B cell (primary cell): ENCODE measurements around the gene MRPS2. TPM values are rescaled to one million over a fixed set of nuclear protein-coding genes. Genes with fewer than 3 reads are reported as not detected.

Experiments used
- ATAC-seq: fragments of 200-7000 bp; cut with Tn5 transposase; one replicate; pipeline ENCODE4 v1.10.0; 2021; ENCODE audit warnings: low read depth, mild to moderate bottlenecking, moderate number of reproducible peaks, moderate library complexity
- CTCF ChIA-PET: fragments of 350-600 bp; sonication (Branson Sonifier 250); formaldehyde crosslinking; loops from one replicate; lab custom pipeline; 2021; ENCODE audit warnings: antibody characterized with exemption, inconsistent platforms; lab: Charles Lee
- POLR2A ChIA-PET: fragments of 350-600 bp; sonication (Branson Sonifier 250); formaldehyde crosslinking; loops from one replicate; lab custom pipeline; 2021; ENCODE audit warnings: antibody characterized with exemption; lab: Charles Lee
- DNase-seq: peaks from one replicate; pipeline ENCODE4 v3.0.0; 2013
- H2AFZ ChIP-seq: 2 replicates; pipeline ENCODE4 v1.6.1; 2012; ENCODE audit warnings: mild to moderate bottlenecking, low read depth, low read length; ENCODE audit not compliant: insufficient read depth, poor library complexity, severe bottlenecking
- H3K27ac ChIP-seq, 2 donors: 1 replicate in 1 of 2; 2 replicates in 1 of 2; pipeline ENCODE4 v1.5.1; 2012 to 2013; ENCODE audit warnings: low read length in 2 of 2, mild to moderate bottlenecking in 2 of 2, moderate library complexity in 1 of 2
- H3K27me3 ChIP-seq, 4 experiments: fragments of 200-600 bp in 1 of 4; sonication (generic) in 1 of 4; replicated peaks in 1 of 4; 1 replicate in 2 of 4; 2 replicates in 2 of 4; pipeline versions ENCODE4 v1.6.1 to v1.7.0; 2013 to 2016; ENCODE audit warnings: low read length in 3 of 4, mild to moderate bottlenecking in 2 of 4, mixed read lengths in 1 of 4, moderate library complexity in 1 of 4; ENCODE audit not compliant: insufficient read depth in 4 of 4, control insufficient read depth in 3 of 4; ENCODE audit errors: control extremely low read depth in 1 of 4
- H3K36me3 ChIP-seq, 2 experiments: replicated peaks in 1 of 2; 1 replicate in 1 of 2; 2 replicates in 1 of 2; pipeline versions ENCODE4 v1.6.1 to v1.7.1; 2013; ENCODE audit warnings: low read length in 1 of 2; ENCODE audit not compliant: insufficient read depth in 2 of 2, control insufficient read depth in 1 of 2; ENCODE audit errors: control extremely low read depth in 1 of 2, extremely low read depth in 1 of 2
- H3K4me1 ChIP-seq, 2 donors: fragments of 200-600 bp in 1 of 2; sonication (generic) in 1 of 2; 1 replicate in 1 of 2; 2 replicates in 1 of 2; pipeline versions ENCODE4 v1.5.1 to v1.6.1; 2013 to 2017; ENCODE audit warnings: low read length in 2 of 2; ENCODE audit not compliant: control insufficient read depth in 2 of 2, insufficient read depth in 2 of 2
- H3K4me2 ChIP-seq: replicated peaks from 2 replicates; pipeline ENCODE3; 2012; ENCODE audit warnings: mild to moderate bottlenecking, low read depth, low read length; ENCODE audit not compliant: poor library complexity, severe bottlenecking
- H3K4me3 ChIP-seq, 5 experiments: fragments of 200-600 bp in 1 of 5; sonication (generic) in 1 of 5; 1 replicate in 3 of 5; 2 replicates in 2 of 5; pipeline versions ENCODE4 v1.5.1 to v1.7.0; 2011 to 2016; ENCODE audit warnings: low read length in 4 of 5, mild to moderate bottlenecking in 4 of 5, low read depth in 2 of 5, control low read depth in 1 of 5, moderate library complexity in 1 of 5; ENCODE audit not compliant: insufficient read depth in 1 of 5; ENCODE audit errors: control extremely low read depth in 1 of 5, extremely low read depth in 1 of 5
- H3K79me2 ChIP-seq: fragments of 200-600 bp; sonication (generic); one replicate; pipeline ENCODE4 v1.6.0; 2016; ENCODE audit warnings: low read length; ENCODE audit not compliant: control insufficient read depth, insufficient read depth
- H3K9ac ChIP-seq: fragments of 200-600 bp; sonication (generic); 2 replicates; pipeline ENCODE4 v1.6.1; 2017; ENCODE audit warnings: mild to moderate bottlenecking, low read length, moderate library complexity
- H3K9me3 ChIP-seq, 3 donors: one replicate each; pipeline versions ENCODE4 v1.6.1 to v1.7.1; 2013; ENCODE audit warnings: low read length in 2 of 3; ENCODE audit not compliant: control insufficient read depth in 2 of 3, insufficient read depth in 1 of 3; ENCODE audit errors: control extremely low read depth in 1 of 3
- H4K20me1 ChIP-seq: 2 replicates; pipeline ENCODE4 v1.6.0; 2012; ENCODE audit warnings: mild to moderate bottlenecking, low read length; ENCODE audit not compliant: insufficient read depth, control insufficient read depth, poor library complexity, severe bottlenecking
- H3K27ac Mint-ChIP-seq: one replicate; pipeline ENCODE4 v1.8.0; 2021; ENCODE audit warnings: mixed read lengths
- H3K27me3 Mint-ChIP-seq: one replicate; pipeline ENCODE4 v1.8.0; 2021; ENCODE audit warnings: mixed read lengths
- H3K4me1 Mint-ChIP-seq: one replicate; pipeline ENCODE4 v1.8.0; 2021; ENCODE audit warnings: mixed read lengths
- H3K4me3 Mint-ChIP-seq: one replicate; pipeline ENCODE4 v1.8.0; 2021; ENCODE audit warnings: mixed read lengths
- H3K9me3 Mint-ChIP-seq: one replicate; pipeline ENCODE4 v1.8.0; 2022; ENCODE audit warnings: mixed read lengths; ENCODE audit not compliant: insufficient read depth
- CTCF ChIP-seq: fragments of 200-600 bp; IDR thresholded peaks from one replicate; pipeline ENCODE4 v1.8.0; 2022; ENCODE audit warnings: antibody characterized with exemption, mild to moderate bottlenecking
- EZH2 ChIP-seq: IDR thresholded peaks from 2 replicates; pipeline ENCODE4 v1.6.1; 2012; ENCODE audit warnings: borderline replicate concordance, low read depth, mild to moderate bottlenecking, moderate library complexity, low read length; ENCODE audit not compliant: insufficient read depth, poor library complexity, severe bottlenecking
- WGBS: methylation state at CpG from one replicate; pipeline ENCODE4 v1.1.5; 2013; ENCODE audit warnings: missing lambda C conversion rate; ENCODE audit not compliant: insufficient coverage; 5-methylcytosine and 5-hydroxymethylcytosine counted together
- intact Hi-C: fragments of 100-400 bp; cut with micrococcal nuclease; formaldehyde crosslinking; loops from one replicate; pipeline ENCODE4 v1.10.0; 2022
- polyA plus RNA-seq: library from polyadenylated mRNA; depleted of rRNA; stranded (reverse); fragments of >200 nt; gene quantifications from 2 replicates; pipeline ENCODE4 v1.2.3, GENCODE V29; 2012
- total RNA-seq, 2 donors: library from RNA; stranded (reverse); fragments of 120-200 nt in 1 of 2; gene quantifications; 1 replicate in 1 of 2; 2 replicates in 1 of 2; pipeline versions ENCODE4 v1.2.3 to v1.2.4, GENCODE V29; 2013 to 2022

The MRPS2 gene
- total and polyA plus RNA-seq, 2 donors (not counting 1 experiment from before 2014, with no cell fraction given), result 26.7 to 55.1 TPM

- H3K9me3 Mint-ChIP-seq, result peaks cover 3% of the 10 kb centered on the region
- Histone ChIP-seq H3K9me3 (peaks cover 0 to 6% (median 0%) of the 10 kb centered on the region in 3 donors), H2AFZ (no peak overlapping the region), H3K9ac (no peak overlapping the region), H3K36me3 (no peaks in the 10 kb centered on the region), H4K20me1 (no peaks in the 10 kb centered on the region), H3K79me2 (no peaks in the 10 kb centered on the region), H3K4me3 (no peak overlapping the region), H3K27ac (no peak overlapping the region), H3K4me1 (no peaks in the 10 kb centered on the region), H3K27me3 (no peaks in the 10 kb centered on the region), H3K4me2 (no peak overlapping the region)
- no peak overlapping the region for H3K4me3 Mint-ChIP-seq
- H3K27me3 Mint-ChIP-seq, result no peaks in the 10 kb centered on the region
- no peaks in the 10 kb centered on the region for H3K4me1 Mint-ChIP-seq
- intact Hi-C loops, result no loop called here
- ChIA-PET POLR2A (no interaction called here), CTCF (no interaction called here)
- no peak for TF ChIP-seq EZH2
- no peak for TF ChIP-seq CTCF
- no peak overlapping the region for H3K27ac Mint-ChIP-seq
- ATAC-seq, result no peak
- no peak for DNase-seq
- WGBS, result 79% methylated on average over 16 of the region's 17 CpGs
These were observed 49.9 kb downstream of the MRPS2 start for GRCh38 chr9:135550344-135550918.

- Histone ChIP-seq H3K9ac (no peak overlapping the region), H3K4me1 (no peaks in the 10 kb centered on the region), H3K27me3 (no peaks in the 10 kb centered on the region), H3K4me2 (no peak overlapping the region), H3K9me3 (peaks cover 0 to 9% (median 0%) of the 10 kb centered on the region in 3 donors), H2AFZ (no peak overlapping the region), H4K20me1 (no peaks in the 10 kb centered on the region), H3K4me3 (no peak overlapping the region), H3K27ac (no peak overlapping the region), H3K36me3 (no peaks in the 10 kb centered on the region), H3K79me2 (no peaks in the 10 kb centered on the region)
- POLR2A ChIA-PET, result no interaction called here
- intact Hi-C loops, result no loop called here
- H3K4me1 Mint-ChIP-seq, result no peaks in the 10 kb centered on the region
- H3K27ac Mint-ChIP-seq, result no peak overlapping the region
- CTCF ChIA-PET, result no interaction called here
- 36% methylated on average over 12 of the region's 14 CpGs for WGBS
- ATAC-seq, result no peak
- TF ChIP-seq EZH2 (no peak), CTCF (no peak)
- peaks cover 3% of the 10 kb centered on the region for H3K9me3 Mint-ChIP-seq
- H3K27me3 Mint-ChIP-seq, result no peaks in the 10 kb centered on the region
- DNase-seq, result no peak
- H3K4me3 Mint-ChIP-seq, result no peak overlapping the region
These were observed 50.5 kb downstream of the MRPS2 start for GRCh38 chr9:135551031-135551430.
